ENCODE data around the gene P2RY2.
"Not testable (repeated sequence)": the region's sequence is repeated elsewhere in the genome, so short reads cannot be mapped to it uniquely, and the experiment has no call there.

The P2RY2 gene

DNA sequence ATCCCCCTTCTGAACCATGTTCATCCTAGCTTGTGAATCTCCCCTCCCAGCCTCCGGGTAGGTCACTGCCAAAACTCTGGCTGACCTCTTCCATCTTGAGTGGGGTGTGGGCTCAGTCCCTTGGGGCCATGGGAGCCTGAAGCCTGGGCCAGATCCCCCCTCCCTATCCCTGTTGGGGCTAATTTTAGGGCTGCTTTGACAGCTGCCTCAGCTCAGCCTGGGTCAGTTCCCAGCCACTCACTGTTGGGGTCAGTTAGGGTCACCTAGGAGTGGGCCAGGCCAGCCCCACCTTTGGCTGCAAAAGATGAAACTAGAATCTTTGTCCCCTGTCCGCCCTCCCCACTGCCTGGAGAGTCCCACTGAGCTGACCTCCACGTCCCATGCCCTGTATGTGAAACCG is 29.8 kb upstream of the P2RY2 start:
- DNase-seq (ENCODE audit: low read depth, low spot score), result no peak

DNA sequence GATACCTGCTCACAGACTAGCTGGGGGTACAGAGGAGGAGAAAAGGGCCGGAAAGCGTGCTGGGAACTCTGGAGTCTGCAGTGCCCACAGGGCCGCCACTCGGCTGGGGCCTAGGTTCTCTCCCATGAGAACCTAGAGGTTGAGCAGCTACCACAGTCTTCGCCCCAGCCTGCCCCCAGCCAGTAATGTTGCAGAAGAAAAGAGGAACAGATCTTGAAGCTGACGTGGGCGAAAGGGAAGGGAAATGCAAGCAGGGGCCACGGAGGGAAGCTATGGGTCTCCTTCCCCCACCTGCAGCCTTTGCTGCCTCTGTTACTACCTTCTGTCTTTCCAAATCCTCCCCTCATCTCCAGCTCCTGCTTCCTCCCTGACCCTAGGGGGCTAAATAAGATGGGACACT is 28.8 kb upstream of the P2RY2 start:
- DNase-seq (ENCODE audit: low read depth, low spot score), result no peak

- no peak for DNase-seq (ENCODE audit: low read depth, low spot score)
These were observed 28.1 kb upstream of the P2RY2 start for GRCh38 chr11:73189723-73190556.

DNA sequence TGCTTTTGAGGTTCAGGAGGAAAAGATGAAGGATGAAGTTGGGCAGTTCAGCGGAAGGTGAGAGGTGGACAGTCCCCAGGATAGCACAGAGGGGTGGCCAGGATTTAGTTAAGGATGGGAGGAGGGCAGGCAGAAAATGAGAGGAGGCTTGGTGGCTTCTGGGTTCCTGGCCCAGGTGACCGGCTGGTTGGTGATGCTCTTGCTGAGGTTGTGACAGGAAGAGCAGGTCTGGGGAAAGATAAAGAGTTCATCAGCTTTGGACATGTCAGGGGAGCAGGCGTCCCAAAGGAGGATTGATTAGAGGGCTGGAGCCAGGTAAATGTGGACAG is 27.6 kb upstream of the P2RY2 start:
- no peak for DNase-seq (ENCODE audit: low read depth, low spot score)

DNA sequence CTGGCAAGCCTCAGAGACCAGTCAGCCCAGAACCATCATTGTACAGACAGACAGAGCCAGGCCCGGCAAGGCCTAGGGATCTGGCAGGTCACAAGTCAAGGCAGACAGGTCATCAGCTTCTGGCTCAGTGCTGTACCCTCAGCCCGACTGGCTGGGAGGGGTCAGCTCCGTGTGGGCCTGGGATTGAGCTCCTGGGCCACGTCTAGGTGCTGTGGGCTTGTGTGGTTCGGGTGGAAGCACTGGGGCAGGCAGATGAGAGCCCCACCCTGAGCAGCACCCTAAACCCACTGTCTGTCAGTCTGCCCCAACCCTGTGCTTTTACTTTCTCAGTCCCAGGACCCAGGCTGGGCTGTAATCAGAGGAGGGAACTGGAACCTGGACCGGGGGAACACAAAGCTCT is 26.9 kb upstream of the P2RY2 start:
- no peak for DNase-seq (ENCODE audit: low read depth, low spot score)

GRCh38 chr11:73192272-73192671 is 25.8 kb upstream of the P2RY2 start:
- no peak for DNase-seq (ENCODE audit: low read depth, low spot score)

GRCh38 chr11:73193251-73194033 is 24.6 kb upstream of the P2RY2 start:
- no peak for DNase-seq (ENCODE audit: low read depth, low spot score)

DNA sequence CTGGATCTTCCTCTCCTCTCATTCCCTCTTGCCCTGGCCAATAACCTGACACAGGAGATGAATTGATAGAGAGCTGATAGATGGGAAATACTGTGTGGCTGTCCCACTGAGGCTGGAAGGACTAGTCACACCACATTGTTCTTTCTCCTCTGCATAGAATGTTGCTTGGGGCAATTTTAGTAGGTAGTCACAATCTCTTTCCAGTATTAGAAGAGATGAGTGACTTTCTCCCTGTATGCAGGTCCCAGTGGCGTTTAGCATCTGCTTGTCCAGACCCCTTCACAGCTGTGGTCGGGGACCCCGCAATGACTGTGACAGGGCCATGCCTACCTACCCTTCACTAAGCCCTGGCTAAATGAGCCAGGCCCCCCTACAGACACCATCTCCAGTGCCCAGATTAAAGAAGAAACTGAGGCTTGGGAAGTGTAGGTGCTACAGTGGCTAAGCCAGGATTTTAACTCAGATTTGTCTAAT is 24.0 kb upstream of the P2RY2 start:
- DNase-seq (ENCODE audit: low read depth, low spot score), result no peak

GRCh38 chr11:73194593-73194992 is 23.5 kb upstream of the P2RY2 start:
- no peak for DNase-seq (ENCODE audit: low read depth, low spot score)

DNA sequence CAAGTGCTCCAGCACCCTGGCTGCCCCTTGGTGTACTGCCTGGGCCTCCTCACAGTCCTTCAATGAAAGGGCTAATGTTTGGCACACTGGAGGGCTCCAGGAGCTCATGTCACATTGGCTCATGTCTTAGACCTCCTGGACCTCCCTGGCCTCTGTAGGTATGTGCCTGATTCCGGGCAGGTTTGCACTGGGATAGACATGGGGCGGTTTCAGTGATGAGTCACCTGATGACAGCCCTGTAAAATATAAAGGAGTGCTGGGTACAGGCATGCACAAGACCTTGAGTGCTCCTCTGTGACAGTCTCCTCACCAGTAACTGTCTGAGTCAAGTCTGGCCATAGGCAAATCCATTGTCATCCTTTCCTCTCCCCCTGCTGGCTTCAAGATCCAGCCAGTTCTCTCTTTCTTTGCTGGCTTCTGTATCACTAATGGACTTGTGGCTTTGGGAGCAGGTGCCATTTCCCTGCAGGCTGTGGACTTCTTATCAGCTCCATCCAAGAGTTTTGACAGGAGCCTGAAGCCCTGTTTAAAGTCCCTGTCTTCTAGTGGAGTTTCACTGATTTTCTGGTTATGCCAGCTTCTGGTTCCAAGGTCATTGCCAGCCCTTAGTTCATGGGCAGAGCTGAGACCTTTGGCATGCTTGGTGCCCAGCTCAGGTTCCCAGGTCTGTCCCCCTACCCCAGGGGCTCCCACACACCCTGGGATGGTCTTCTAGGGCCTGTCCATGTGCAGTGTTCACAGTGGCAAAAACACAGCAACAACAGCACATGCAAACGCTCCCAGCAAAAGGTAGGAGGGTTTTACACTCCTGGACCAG is 22.7 kb upstream of the P2RY2 start:
- DNase-seq (ENCODE audit: low read depth, low spot score), result no peak

DNA sequence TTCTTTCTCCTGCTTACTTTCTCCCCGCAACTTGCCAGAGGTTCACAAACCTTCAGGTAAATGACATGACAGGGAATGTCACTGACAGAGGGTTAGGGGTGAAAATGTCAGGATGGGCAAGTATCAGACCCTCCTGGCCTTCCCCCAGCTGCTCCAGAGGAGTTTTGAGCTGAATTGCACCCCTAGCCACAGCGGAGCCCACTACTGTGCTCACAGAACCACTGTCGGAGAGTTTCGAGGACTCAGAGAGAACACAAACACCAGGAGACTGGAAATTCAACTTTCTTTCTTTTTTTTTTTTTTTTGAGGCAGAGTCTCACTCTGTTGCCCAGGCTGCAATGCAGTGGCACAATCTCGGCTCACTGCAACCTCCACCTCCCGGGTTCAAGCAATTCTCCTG is 21.5 kb upstream of the P2RY2 start:
- DNase-seq (ENCODE audit: low read depth, low spot score), result no peak

GRCh38 chr11:73197348-73197747 is 20.7 kb upstream of the P2RY2 start:
- DNase-seq (ENCODE audit: low read depth, low spot score), result no peak

- not testable (repeated sequence) for DNase-seq (ENCODE audit: low read depth, low spot score)
These were observed 20.3 kb upstream of the P2RY2 start for GRCh38 chr11:73197787-73198186.

DNA sequence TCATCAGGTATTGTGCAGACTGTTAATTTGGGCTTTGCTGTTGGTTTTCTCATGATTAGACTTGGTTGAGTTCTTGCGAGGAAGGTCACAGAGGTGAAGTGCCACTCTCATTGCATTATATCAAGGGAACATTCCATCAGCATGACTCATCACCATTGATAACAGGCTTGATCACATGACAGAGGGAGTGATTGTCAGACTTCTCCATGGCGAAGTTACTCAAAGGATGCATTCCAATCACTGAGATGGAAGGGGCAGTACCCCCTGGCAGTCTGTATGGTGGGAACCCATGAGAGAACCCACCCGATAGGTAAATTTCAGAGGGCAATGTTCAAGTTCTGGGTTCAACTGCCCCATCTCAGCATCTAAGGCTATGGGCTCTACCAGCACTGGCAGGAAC is 19.4 kb upstream of the P2RY2 start:
- no peak for DNase-seq (ENCODE audit: low read depth, low spot score)

- no peak for DNase-seq (ENCODE audit: low read depth, low spot score)
These were observed 18.6 kb upstream of the P2RY2 start for GRCh38 chr11:73199446-73199845.

- no peak for DNase-seq (ENCODE audit: low read depth, low spot score)
These were observed 17.8 kb upstream of the P2RY2 start for GRCh38 chr11:73200256-73200655.

DNA sequence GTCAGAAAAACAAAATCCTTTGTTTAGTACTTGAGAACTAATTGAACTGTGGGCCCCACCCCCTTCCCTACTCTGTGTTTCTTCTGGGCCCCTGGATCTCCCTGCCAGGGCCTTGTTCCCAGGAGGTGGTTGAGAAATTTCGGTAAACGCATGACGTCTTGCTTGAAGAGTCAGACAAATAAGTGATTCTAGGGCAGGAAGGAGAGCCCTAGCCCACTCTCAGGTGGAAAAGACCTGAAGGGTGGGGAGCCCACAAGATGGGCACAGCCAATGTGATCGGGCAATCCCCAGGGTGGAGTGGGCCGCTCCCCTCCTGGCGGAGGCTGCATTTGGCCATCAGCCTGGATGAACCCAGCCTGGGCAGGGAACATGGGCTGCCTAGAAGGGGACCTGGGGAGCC is 16.8 kb upstream of the P2RY2 start:
- DNase-seq (ENCODE audit: low read depth, low spot score), result no peak

- no peak for DNase-seq (ENCODE audit: low read depth, low spot score)
These were observed 15.9 kb upstream of the P2RY2 start for GRCh38 chr11:73201888-73202780.

- no peak for DNase-seq (ENCODE audit: low read depth, low spot score)
These were observed 14.8 kb upstream of the P2RY2 start for GRCh38 chr11:73203322-73203721.

GRCh38 chr11:73203790-73204189 is 14.3 kb upstream of the P2RY2 start:
- no peak for DNase-seq (ENCODE audit: low read depth, low spot score)

- DNase-seq (ENCODE audit: low read depth, low spot score), result no peak
These were observed 13.4 kb upstream of the P2RY2 start for GRCh38 chr11:73204711-73205121.

Measured in activated naive CD8-positive, alpha-beta T cell treated with anti-CD3 and anti-CD28 coated beads, Interleukin-2, amount 50 U/mL, for 16 hours (primary cell).